Fibroblast of lung (primary cell): Measurements from ENCODE around the gene SLC7A4.

Source experiments
- EZH2 ChIP-seq: IDR thresholded peaks from 2 replicates; pipeline ENCODE4 v1.5.1; 2012; ENCODE audit warnings: low read length, control low read depth, mild to moderate bottlenecking; ENCODE audit errors: missing control alignments
- TF ChIP-seq, protein P1 (sequence below), 2 donors: IDR thresholded peaks in 1 of 2; conservative IDR thresholded peaks in 1 of 2; 1 replicate in 1 of 2; 2 replicates in 1 of 2; pipeline ENCODE4 v1.5.1; 2011 to 2012; ENCODE audit warnings: low read length in 2 of 2, control low read depth in 1 of 2, inconsistent platforms in 1 of 2, low read depth in 1 of 2, mild to moderate bottlenecking in 1 of 2

- TF ChIP-seq, protein P1, sequence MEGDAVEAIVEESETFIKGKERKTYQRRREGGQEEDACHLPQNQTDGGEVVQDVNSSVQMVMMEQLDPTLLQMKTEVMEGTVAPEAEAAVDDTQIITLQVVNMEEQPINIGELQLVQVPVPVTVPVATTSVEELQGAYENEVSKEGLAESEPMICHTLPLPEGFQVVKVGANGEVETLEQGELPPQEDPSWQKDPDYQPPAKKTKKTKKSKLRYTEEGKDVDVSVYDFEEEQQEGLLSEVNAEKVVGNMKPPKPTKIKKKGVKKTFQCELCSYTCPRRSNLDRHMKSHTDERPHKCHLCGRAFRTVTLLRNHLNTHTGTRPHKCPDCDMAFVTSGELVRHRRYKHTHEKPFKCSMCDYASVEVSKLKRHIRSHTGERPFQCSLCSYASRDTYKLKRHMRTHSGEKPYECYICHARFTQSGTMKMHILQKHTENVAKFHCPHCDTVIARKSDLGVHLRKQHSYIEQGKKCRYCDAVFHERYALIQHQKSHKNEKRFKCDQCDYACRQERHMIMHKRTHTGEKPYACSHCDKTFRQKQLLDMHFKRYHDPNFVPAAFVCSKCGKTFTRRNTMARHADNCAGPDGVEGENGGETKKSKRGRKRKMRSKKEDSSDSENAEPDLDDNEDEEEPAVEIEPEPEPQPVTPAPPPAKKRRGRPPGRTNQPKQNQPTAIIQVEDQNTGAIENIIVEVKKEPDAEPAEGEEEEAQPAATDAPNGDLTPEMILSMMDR (conservative IDR thresholded peaks at IDR 0.05 in 1 of 2, IDR thresholded peaks at IDR 0.05 in 1 of 2; ENCODE audit: low read depth in 1 of 2, low read length in 2 of 2): no peak
- TF ChIP-seq EZH2: no peak
Measured at GRCh38 chr22:21042978-21043859, 10.9 kb upstream of the SLC7A4 start.
